ENCODE measurements around the gene CTDSP1.

The CTDSP1 gene

GRCh38 chr2:218382785-218383184, 16.9 kb upstream of the CTDSP1 start:
- DNase-seq: no peak

GRCh38 chr2:218383892-218384519, 15.7 kb upstream of the CTDSP1 start:
- no peak for DNase-seq

GRCh38 chr2:218384975-218385374, 14.7 kb upstream of the CTDSP1 start:
- DNase-seq: no peak

- DNase-seq: no peak
Observed at GRCh38 chr2:218386505-218387368, 12.9 kb upstream of the CTDSP1 start.

GRCh38 chr2:218387369-218388194, 12.1 kb upstream of the CTDSP1 start:
- peak in 4 of 56 donors; percentile 10 to 67 (median 43) for DNase-seq

GRCh38 chr2:218389333-218390150, 10.1 kb upstream of the CTDSP1 start:
- DNase-seq: no peak

GRCh38 chr2:218391202-218391601, 8.5 kb upstream of the CTDSP1 start:
- no peak for DNase-seq

- no peak for DNase-seq
Observed at GRCh38 chr2:218392459-218392858, 7.2 kb upstream of the CTDSP1 start.

- DNase-seq: no peak
Observed at GRCh38 chr2:218392891-218393462, 6.7 kb upstream of the CTDSP1 start.

GRCh38 chr2:218393750-218394290, 5.8 kb upstream of the CTDSP1 start:
- no peak for DNase-seq

GRCh38 chr2:218394298-218395089, 5.2 kb upstream of the CTDSP1 start:
- DNase-seq: no peak

- DNase-seq: no peak
Observed at GRCh38 chr2:218395090-218395444, 4.6 kb upstream of the CTDSP1 start.

- no peak for DNase-seq
Observed at GRCh38 chr2:218395456-218395825, 4.2 kb upstream of the CTDSP1 start.

- peak; percentile 70 to 99 (median 92) for DNase-seq
Observed at GRCh38 chr2:218395826-218396687, 3.6 kb upstream of the CTDSP1 start.

GRCh38 chr2:218396688-218397462, 2.8 kb upstream of the CTDSP1 start:
- DNase-seq: peak in 36 of 56 donors; percentile 25 to 80 (median 63)

- no peak for DNase-seq
Observed at GRCh38 chr2:218397463-218397819, 2.2 kb upstream of the CTDSP1 start.

- peak in 12 of 56 donors; percentile 31 to 65 (median 52) for DNase-seq
Observed at GRCh38 chr2:218397820-218398436, 1.7 kb upstream of the CTDSP1 start.

Measured in amygdala (tissue), 56 donors.